Stimulated activated CD8-positive, alpha-beta memory T cell treated with anti-CD3 and anti-CD28 coated beads, Interleukin-4, amount 100 ng/mL, for 4 hours (primary cell): ENCODE measurements around the gene TNPO1.
"Not testable (repeated sequence)": the region's sequence is repeated elsewhere in the genome, so short reads cannot be mapped to it uniquely, and the experiment has no call there.

Experiments used
- DNase-seq, 2 donors: peaks; one replicate each; pipeline ENCODE4 v3.0.0-alpha.2; 2020; ENCODE audit warnings: low read depth in 2 of 2, low spot score in 1 of 2

Gene TNPO1

DNA sequence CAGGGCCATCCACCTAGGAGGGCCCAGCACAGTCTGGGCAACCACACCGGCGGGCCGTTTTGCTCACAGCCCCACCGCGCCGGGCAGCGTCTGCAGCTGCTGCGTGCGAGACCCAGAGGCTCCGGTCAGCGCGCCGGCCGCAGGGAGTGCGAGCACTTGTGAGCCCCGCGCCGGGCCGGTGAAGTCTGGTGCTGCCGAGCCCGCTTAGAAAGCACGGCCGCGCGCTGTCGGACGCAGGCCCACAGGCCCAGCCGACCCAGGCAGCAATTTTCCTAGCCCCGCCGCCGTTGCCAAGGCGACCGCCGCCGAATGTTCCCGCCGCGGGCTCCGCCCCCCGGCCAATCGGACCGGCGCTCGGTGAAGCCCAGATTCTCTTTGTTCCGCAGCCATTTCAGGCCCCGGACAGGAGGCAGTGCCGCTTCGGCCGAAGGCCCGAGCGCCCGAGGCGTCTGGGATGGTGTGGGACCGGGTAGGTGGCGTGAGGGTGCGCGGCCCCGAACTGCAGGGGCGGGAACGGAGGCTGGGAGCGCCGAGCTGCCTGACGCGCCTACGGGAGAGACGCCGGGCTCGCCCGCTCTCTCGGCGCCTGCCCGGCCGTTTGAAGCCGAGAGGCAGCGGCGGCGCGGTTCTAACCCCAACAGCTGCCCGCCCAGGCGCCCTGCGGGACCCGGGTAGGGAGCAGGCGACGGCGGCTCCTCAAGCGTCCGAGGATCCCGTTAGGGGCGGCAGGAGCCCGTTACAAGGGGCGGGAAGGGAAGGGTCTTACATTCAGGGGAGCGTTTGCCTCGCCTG lies at the start of gene TNPO1:
TSS of gene TNPO1 (plus strand) at position 378 of the 792 bp plus-strand sequence. CDS start at position 455, 77 bp downstream.
- DNase-seq: peak; percentile 38 to 70

DNA sequence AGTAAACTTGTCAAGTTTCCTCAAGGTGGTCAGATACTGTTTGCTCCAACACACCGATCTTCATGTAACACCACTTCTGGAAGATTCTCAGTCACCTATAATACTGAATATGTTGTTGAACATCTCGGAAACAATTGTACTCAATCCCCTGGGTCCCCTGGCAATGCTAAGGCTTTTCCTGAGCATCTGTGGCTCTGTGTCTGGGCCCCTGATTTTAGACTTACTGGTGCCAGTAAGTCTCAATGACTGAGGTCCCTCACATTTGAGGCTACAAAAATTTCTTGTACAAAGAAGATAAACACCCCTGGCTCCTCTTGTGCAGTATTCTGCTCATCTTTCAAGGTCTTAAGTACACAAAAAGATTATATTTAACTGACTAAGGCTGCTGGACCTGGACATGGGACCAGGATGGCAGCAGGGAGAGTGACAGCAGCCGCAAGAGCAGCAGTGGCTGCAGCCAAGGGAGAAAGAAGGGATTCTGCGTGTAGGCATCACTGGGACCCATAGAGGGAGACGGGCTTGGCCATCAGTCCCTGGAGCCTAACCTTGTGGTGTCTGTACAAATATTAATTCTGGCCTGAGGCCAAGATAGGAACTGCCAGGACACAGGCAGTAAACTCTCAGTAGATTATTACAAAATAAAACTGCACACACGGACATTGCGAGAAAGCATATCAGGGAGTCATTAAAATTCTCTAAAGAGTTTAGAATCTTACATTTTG lies 49.0 kb upstream of the TNPO1 start:
- DNase-seq: no peak

DNA sequence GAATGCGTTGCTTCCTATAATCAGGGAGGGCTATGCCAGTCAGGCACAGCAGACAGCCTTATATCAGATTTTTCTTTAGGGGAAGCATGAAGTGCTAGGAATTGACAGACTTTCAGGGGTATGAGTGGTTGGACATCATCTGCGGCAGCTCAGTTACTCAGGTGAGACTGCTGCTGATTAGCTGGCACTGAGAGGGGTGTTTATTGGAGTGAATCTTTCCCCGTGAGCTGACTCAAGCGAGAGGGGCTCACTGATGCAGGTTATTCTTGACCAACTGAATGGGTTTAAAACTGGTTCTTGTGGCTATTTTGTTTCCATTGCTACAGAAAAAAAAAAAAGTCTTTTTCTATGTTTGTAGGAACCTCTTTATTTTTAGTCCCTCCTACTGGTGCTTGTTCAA lies 46.2 kb upstream of the TNPO1 start:
- no peak for DNase-seq

DNA sequence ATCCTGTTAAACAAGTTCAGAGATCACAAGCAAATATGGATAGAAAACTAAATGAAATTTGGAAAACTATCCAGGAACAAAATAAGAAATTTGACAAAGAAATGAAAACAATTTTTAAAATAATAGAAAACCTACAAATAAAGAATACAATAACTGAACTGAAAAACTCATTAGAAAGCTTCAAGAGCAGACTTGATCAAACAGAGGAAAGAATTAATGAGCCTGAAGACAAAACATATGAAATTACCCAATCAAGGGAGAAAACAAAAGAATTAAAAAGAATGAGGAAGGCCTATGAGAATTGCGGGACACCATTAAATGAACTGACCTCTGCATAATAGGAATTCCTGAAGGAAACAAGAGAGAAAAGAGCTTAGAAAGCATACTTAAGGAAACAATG lies 39.8 kb upstream of the TNPO1 start:
- no peak for DNase-seq

DNA sequence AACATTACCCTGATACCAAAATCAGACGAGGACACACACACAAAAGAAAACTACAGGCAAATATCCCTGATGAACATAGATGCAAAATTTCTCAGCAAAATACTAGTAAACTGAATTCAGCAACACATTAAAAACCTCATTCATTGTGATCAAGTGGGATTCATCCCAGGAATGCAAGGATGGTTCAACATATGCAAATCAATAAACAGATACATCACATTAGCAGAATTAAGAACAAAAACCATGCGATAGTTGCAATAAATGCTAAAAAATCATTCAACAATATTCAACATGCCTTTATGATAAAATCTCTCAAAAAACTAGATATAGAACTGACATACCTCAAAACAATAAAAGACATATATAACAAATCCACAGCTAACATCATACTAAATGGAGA lies 36.9 kb upstream of the TNPO1 start:
- DNase-seq: no peak

DNA sequence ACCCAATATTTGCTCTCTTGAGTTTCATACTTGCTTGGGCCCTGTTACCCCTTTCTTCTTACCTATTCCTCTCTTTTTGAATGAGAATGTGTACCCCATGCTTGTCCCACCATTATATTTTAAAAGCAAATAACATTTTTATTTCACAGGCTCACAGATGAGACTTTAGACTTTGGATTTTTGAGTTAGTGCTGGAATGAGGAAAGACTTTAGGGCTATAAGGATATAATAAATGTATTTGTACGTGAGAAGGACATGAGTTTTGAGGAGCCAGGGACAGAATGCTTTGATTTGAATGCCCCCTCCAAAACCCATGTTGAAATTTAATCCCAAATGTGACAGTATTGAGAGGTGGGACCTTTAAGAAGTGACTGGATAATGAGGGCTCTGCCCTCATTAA lies 33.1 kb upstream of the TNPO1 start:
- no peak for DNase-seq

DNA sequence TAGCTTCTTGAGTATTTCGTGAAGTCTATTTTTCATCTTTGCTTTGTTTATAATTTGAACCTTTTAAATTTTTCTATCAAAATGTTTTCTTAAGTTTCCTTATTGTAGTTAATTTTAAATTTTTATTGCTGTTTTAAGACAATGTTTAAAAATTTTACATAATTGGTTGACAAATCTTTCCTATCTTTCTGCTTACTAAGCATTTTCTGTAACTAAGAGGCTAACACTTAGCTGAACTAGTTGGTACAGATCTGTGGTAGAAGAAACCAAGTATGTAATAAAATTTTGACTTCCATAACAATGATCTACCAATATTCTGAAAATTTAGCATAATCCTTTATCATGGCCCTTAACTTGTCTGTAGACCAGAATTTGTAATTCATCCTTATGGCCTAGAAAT lies 32.3 kb upstream of the TNPO1 start:
- DNase-seq: no peak

DNA sequence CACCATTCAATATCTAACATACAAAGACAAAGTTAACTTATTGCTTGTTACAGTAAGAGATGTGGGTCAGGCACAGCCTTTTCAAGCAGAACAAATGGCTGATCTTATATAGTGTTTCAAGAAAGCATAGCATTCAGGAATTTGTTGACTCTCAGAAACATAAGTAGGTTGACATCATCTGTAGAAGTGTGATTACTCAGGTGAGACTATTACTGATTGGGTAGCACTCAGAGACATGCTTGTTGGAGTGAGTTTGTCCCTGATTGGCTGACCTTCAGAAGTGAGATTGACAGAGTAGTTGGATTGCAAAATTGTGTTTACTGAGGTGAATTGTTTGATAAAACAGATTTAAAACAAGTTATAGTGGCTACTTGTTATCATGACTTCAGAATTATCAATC lies 30.7 kb upstream of the TNPO1 start:
- no peak for DNase-seq

DNA sequence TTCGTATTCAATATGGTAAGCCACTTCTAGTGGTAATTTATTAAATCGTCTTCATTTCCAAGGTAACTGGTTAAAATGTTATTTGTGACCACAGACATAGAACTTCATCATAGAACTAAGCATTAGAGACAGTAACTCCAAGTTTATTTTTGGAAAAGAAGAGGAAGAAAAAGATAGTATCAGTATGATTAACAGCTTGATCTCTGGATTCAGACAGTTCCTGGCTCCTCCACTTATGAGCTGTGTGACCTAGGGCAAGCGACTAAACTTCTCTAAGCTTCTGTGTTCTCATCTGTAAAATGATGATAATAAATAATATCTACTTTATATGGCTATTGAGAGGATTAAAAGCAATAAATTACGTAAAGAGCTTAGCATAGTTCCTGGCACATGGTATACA lies 29.8 kb upstream of the TNPO1 start:
- no peak for DNase-seq

DNA sequence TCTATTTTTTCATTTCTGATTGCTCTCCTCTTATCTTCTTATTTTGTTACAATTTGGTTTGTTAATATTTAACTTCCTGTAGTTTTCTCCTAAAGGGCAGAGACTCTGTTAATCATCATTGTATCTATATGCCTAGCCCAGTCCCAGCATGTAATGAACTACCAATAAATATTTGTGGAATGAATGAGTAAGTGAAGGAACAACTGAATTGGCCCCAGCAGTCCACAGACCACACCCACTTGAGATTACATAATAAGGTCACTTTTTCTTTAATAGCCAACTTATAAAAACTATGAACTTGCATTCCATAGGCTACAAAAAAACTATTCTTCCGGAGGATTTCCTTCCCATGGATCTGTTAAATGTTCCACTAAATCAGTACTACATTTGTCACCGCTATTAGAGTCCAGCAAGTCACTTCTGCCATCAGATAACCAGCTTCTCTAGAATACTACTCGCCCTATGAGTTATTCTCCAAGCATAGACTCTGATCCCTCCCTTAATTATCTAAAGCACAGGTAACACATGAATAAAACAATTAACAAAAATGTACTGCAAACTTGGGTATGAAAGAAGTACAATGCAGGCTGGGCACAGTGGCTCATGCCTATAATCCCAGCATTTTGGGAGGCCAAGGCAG lies 27.5 kb upstream of the TNPO1 start:
- DNase-seq: no peak

DNA sequence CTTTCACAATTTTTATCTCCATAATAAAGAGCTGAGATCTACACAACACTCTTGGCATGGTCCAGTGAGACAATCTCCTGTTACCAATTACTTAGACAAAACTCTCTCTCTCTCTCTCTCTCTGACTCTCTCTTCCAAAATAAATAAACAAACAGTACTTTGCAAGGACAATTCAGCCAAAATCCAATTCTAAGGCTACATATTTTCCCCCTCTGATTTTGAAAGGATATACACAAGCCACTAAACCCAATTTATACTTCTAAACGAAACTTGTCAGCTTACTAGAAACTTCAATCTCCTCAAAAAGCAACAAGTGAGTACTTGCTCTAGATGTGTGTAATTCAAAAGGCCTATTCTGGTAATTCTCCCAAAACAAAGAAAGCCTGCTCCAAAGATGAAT lies 26.3 kb upstream of the TNPO1 start:
- DNase-seq: no peak

DNA sequence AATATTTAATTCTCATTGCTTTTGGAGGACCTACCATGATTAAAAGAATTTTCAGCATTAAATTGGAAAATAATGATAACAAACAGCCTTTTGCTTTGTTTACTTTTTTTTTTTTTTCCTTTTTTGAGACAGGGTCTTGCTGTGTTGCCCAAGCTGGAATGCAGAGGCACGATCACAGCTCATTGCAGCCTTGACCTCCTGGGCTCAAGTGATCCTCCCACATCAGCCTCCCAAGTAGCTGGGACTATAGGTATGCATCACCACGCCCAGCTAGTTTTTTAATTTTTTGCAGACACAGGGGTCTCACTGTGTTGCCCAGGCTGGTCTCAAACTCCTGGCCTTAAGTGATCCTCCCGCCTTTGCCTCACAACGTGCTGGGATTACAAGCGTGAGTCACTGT lies 23.8 kb upstream of the TNPO1 start:
- DNase-seq: not testable (repeated sequence)

DNA sequence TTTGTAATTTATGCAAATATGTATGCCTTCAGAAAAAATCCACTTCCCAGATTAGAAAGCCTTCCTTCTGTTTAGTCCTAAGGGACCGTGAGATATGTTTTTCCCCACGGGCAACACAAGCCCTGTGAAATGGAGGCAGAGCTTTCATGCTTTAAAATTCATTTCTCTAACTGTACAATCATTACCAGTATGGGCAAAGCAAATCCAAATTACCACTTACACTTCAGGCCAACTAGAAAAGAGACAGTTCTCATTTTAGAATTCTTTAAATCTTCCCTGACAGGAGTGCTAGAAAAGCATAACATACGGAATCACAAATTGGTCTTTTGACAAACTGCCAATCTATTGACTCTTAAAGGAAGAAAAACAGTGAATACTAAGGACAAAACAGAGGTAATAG lies 20.5 kb upstream of the TNPO1 start:
- DNase-seq: no peak

DNA sequence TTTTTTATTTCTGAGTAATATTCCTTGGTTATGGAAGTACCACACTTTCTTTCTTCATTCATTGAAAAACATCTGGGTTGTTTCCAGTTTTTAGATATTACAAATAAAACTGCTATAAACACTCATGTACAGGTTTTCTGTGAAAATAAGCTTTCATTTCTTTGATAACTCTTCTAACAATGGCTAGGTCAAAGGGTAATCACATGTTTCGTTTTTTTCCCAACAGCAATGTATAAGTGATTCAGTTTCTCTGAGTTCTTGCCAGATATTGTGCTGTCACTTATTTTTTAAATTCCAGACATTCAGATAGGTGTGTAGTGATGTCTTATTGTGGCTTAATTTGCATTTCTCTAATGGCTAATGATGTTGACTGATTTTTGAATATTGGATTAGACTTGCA lies 16.7 kb upstream of the TNPO1 start:
- DNase-seq: no peak

DNA sequence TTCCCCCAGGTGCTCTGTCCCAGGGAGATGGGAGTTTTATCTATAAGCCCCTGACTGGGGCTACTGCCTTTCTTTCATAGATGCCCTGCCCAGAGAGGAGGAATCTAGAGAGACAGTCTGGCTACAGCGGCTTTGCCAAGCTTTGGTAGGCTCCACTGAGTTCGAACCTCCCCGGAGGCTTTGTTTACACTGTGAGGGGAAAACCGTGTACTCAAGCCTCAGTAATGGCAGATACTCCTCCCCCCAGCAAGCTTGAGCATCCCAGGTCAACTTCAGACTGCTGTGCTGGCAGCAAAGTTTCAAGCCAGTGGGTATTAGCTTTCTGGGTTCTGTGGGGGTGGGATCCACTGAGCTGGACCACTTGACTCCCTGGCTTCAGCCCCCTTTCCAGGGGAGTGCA lies 7.8 kb upstream of the TNPO1 start:
- not testable (repeated sequence) for DNase-seq

DNA sequence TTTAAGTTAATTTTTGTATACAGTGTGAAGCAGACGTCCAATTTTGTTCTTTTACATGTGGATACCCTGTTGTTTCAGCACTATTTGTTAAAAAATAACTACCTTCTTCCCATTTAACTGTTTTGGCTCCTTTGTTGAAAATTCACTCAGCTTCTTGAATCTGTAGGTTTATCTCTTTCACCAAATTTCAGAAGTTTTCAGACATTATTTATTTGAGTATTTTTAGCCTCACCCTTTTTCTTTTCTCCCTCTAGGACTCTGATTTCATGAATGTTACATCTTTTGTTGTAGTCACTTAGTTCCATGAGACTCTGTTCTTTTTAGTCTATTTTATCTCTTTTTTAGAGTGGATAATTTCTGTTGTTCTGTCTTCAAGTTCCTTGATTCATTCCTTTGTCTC lies 4.6 kb upstream of the TNPO1 start:
- no peak for DNase-seq

DNA sequence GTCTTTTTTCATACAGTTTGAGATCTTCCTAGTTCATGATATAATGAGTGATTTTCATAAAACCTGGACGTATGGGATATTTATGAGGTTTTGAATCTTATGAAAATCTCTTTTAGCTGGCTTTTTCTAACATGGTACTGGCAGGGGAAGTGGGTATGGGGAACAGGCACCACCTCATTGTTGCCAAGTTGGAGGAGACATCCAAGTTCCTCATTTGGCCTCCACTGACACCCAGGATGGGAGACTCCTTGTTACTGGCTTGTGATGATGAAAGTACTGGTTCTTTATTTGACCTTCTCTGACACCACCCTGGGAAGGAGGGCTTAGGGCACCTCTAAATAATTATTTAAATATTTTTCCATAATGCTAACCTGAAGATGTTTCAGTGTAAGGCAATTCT lies 4.0 kb upstream of the TNPO1 start:
- no peak for DNase-seq

DNA sequence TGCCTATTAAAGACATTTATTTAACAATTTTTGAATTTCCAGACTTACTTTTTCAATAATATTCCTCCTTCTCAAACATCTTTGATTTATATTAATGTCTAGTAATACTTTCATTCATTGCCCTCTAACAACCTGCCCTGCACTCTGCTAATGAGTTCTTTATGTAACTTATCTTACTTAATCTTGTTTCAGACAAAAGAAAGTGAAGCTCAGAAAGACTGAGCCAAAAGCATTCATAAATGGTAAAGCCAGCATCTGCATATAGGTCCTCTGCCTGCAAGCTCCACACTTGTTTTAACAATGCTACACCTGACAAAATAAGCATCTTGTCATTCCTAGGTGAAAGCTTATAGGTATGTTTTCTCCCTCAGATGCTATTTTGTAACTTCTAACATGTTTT lies 2.4 kb upstream of the TNPO1 start:
- no peak for DNase-seq

DNA sequence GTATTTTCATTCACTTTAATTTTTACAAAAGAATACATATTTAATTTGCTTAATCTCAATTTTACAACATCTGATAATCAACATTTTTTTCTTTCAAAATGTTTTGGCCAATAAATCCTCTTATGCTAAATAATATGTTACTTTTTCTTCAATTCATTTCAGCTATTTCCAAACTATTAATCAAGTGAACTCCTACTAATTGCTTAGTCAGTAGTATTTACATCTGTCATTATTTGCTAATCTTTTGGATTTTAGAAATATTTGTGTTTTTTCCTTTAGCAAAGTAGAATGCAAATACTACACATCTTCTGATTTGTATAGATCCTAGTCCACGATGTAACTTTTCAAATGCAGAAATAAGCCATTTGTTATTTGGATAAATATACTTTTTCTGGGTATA lies 1.6 kb upstream of the TNPO1 start:
- no peak for DNase-seq

DNA sequence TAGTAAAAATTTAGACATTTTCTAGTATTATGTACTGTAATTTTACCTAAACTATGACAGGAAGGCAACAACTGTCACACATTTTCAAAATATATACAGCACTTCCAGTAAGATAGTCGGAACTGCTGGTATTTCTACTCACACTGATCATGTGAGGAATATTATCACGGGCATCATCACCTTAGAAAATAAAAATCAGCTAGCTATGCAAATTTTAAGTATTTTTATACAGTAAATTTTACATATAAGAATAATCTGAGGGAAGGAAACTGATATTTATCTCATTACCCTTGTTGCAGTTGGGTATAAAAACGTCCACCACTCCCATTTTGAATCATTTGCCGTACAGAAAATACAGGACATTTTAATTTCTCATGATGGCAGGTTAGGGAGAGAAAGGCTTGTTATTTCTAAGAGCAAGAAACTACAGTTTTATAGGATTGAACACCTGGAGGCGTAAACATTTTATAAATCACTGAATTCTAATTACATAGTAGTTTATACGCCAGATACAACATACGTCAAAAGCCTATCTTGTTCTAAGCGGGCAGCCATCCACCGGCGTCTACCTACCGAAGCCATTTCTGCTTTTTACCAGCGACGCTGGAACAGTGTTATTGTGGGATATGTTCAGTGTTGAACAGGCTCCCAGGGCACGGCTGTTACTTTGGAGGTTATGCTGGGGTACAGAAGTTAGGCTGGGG lies 729 bp upstream of the TNPO1 start:
- DNase-seq: peak in 1 of 2 donors; percentile 2

DNA sequence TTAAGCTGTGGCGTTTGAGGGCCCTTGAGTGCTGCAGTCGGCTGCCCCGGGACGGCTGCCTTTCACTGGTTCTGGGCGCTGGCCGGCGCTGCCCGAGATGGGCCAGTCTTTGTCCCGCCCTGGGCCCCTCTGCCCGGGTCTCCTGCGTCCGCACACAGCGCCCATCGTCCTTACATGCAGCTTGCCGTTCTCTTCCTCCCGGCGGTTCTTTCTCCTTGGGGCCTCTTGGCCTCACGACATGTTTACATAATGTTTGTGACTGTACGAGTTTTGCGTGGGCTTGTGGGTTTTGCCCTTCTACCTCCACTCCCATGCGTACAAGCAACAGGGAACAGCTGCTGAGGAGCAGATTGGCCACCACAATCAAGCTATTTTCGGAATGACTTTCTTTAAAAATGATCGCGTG lies 618 bp downstream of the TNPO1 start:
- no peak for DNase-seq
